GM19351 (cell line): ENCODE measurements around the gene SMURF2.

ENCODE experiments used
- ATAC-seq: cut with Tn5 transposase; IDR thresholded peaks from one replicate; pipeline ENCODE4 v1.9.1; 2021; ENCODE audit warnings: mild to moderate bottlenecking, moderate library complexity; ENCODE audit not compliant: unreplicated experiment

SMURF2 gene

DNA sequence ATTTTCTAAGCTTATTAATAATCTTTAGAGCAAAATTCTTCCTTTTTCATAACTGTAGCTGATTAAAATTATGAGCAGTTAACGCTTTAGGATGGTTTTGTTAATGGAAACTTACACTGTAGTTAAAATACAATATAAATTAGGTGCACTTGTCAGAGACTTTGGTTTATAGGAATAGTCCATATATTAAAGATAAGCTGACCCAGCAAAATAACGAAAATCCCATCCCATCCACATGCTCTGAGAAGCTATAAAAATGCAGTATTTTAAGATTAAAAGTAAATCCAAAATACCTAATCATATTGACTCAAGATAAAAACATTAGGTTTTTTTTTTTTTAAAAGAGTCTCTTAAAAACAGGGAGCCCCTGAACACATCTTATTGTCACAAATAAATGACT is 117.4 kb downstream of the SMURF2 start:
- no peak for ATAC-seq

DNA sequence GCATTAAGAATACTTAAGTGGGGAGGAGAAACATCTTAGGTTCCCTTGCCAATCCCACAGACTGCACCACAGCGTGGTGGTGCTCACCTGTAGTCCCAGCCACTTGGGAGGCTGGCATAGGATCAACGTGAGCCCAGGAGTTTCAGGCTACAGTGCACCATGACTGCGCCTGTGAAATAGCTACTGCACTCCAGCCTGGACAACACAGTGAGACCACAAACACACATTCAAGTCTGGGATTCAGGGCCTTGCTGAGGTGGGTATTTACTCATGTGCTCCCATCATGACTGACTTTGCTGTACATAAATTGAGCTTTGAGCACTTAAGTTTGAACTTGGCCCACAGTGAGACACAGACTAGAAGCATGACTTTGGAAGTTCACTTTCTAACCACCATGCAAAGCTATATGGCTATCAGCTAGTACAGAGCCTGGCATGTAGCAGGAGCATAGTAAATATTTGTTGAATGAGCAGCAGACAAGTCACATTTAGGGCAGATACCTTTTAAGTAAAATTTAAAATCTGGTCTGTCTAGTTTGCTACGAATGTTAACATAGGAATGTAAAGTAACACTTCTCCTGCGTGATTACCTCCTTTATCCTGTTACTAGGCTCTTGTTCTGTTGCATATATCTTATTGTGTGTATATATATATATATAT is 121.9 kb downstream of the SMURF2 start:
- ATAC-seq = no peak

DNA sequence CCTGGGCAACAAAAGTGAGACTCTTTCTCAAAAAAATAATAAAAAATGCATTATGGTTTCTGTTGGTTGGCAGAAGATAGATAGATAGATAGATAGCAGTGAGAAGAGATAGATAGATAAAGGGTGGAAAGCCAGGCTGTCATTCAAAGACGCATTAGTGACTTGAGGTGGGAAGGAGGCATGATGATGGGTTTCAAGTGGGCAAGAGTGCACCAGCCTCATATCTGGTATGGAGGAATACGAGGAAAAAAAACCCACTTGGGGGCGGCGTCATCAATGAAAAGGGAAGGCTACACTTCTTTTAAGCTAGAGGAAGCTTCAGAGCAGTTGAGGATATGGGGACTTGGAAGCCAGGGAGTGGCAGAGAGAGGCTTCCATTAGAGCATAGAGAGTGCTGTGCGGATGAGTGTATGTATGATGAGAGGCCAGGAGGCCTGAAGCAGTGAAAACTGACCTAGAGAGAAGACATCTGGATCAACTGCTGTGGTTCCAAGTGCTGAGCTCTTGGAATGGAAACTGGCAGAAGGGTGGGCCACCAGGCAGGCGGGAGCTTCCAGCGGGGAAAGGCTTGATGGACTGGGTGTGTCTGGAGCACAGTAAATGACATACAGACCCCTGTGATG is 123.5 kb downstream of the SMURF2 start:
- no peak for ATAC-seq

DNA sequence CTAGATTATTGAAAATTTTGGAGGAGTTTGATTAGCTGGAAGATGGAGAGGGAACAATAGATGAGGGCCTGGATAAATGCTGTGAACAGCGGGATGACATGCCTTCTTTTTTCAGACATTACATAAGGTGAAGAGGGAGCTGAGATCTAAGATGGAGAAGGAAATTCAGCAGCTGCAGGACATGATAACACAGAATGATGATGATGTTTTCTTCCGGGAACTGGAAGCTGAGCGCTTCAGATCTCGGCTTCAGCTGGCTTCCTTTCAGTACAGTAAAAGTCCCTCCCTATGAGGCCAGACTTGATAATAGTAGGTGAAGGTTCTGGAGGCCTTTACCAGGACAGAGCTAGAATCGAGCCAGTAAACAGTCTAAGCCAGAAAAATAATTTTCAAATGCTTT is 124.6 kb downstream of the SMURF2 start:
- no peak for ATAC-seq

DNA sequence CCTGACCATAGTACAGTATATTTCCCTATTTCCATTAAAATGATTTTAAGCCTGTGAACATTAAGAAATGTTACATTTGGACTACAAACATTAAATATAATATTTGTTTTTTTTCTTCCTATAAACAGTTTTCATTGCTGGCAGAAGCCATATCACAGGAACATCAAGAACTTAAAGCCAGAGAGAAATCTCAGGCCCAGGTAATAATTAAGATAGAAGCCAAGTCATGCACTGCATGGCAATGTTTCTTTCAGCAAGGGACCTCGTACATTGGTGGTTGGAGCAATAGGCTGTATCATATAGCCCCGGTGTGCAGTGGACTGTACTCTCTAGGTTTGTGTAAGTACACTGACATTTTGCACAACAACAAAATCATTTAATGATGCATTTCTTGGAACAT is 125.2 kb downstream of the SMURF2 start:
- no peak for ATAC-seq

DNA sequence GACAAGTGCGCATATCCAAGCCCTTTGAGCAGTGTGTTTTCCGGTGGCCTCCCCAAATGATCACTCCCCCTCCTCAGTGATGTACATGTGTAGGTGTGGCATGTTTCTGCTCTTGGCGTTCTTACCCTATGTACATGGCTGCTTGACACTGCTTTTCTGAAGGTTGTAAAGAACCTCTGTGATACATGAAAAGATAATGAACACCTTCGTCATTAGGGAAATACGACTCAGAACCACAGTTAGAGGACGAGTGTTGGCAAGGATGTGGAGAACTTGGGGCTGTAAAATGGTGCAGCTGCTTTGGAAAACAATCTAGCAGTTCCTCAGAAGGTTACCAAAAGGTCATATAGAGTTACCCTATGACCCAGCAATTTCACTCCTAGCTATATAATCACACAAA is 126.8 kb downstream of the SMURF2 start:
- no peak for ATAC-seq

DNA sequence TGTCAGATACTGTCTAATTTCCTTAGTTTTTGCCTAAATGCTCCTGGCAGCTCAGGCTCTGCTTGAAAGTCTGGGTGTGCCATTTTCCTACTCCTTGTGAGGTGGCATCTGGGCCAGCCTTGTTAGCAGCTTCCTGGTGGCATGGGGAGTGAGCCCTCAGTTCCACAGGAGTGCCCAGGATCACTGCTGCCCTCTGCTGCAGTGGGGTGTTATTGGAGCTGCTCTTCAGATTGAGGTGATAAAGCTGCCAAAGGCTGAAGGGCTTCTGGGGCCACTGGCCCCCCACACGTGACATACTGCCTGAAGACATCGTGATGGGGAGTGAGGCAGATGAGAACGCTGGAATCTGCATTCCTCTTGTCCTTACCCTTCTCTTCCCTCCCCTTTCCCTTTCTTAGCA is 127.9 kb downstream of the SMURF2 start:
- ATAC-seq = no peak

DNA sequence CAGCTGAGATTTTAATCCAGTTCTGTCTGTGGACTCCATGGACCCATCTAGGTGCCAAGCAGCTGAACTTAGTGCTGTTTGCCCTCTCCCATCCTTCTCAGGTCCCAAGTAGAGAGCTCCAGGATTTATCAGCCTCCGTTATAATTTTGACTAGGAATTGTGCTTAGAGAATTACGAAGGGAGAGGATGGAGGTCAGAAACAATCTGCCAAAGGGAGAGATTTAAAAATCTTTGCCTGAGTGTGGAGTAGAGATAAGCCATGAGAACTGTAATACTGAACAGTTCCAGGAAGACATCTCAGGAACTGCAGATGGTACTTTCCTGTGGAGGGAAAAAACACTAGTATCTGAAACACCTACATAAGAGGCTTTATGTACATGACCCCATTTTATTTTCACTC is 128.3 kb downstream of the SMURF2 start:
- ATAC-seq = no peak

DNA sequence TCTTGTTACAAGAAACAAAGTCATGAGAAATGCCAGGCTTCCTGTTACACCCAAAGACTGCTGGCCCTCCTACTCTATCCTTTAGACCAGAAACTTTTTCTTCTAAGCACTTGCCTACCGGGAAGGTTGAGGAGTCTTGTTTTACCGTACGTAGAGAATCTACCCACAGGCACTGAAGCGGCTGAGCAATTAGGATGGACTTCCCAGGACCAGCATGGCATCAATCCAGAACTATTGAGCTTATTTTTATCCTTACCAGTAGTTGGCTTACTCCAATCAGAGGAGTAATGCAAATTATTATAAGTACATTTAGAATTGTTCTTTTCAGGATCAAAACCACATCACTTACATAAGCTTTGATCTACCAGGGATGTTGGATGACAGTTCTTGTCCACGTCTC is 129.7 kb downstream of the SMURF2 start:
- ATAC-seq = no peak

DNA sequence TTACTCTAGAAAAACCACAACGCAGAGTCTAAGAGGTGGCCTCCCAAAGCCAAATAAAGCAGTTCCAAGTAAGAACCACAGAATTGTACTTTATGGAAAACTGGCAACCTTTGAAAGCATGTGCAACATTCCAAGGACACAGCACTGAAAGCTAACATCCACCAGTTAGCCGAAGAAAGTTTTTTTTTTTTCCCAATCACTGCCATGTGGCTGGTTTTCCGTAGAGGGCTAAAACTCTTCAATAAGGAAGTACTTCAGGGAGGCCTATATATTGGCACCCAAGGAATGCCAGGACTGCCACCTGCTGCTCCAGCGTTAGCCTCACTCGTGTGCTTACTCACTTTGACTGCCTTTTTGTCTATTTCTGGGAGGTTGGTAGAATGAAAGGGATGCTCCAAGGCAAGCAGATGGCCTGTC is 130.1 kb downstream of the SMURF2 start:
- ATAC-seq = no peak

DNA sequence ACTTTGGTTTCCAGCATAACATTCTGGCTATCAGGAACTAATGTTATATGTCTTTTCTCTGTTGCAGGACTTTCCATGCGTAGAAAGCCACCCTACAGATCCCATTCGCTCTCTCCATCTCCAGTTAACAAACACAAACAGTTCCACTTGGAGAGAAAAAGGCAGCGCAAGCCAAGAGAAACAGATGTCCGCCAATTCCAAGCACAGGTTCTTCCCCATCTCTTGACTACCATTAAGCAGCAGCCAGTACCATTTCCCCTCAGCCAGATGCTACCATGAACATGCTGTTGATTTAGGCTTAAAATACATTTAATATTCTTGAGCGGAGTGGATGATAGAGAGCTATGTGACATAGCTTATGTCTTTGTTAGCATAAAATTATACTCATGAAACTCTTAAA is 132.9 kb downstream of the SMURF2 start:
- no peak for ATAC-seq

DNA sequence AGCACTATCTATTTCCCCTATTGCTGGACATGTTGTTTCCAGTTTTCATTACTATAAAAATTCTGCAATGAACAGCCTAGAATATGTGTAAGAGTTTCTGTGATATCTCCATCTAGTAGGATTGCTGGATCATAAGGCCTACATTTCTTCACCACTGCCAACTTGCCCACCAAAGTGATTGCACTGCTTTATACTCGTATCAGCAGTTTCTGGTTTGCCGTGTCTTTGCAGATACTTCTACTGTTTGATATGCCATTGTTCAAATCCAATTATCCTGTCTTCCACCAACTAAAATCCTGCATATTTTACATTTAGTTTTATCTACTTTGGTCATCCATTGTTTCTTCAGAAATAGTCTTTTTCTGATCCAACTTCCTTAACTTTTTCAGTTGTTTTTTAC is 134.2 kb downstream of the SMURF2 start:
- ATAC-seq = no peak

DNA sequence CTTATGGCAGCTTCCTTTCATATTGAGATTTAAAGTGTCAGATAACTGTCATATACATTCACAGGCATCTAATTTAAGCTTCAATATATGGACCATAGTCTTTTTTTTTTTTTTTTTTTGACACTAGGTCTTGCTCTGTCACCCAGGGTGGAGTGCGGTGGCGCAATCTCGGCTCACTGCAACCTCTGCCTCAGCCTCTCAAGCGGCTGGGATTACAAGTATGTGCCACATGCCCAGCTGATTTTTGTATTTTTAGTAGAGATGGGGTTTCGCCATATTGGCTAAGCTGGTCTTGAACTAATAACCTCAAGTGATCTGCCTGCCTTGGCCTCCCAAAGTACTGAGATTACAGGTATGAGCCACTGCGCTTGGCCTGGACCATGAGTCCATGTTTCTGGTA is 141.7 kb downstream of the SMURF2 start:
- ATAC-seq = no peak

DNA sequence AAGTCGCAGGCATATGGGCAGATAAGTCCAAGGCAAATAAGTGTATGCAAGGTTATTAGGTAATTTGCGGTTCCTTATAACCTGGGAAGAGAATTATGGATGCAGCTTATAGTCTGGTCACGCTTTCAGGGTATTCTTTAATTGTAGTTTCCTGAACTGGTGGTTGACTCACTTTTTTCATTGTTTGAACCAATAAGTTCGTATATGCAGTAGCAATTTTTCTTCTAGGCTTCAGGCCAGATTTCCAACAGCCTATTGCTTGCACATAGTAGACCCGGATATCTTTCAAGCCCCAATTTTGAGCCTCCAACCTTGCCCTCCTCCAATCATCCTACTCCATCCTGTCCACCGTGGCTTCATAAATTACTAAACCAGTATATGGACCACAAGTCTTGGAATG is 142.5 kb downstream of the SMURF2 start:
- ATAC-seq = no peak

DNA sequence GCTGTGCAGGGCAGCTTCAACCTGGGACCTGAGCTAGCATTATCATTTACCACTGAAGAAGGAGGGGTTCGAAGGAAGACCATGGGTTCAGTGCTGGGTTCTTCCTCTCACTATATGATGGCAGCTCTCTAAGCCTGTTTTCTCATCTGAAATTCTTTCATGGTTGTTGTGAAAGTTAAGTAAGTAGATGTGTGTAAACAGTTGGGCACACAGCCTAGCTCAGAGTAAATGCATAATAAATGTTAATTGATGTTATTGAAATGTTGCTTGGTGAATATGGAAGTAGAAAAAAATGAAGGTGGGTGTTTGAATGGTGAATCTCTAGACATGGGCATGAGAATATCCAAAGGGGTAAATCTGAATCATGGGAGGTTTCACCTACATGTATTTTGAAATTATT is 146.3 kb downstream of the SMURF2 start:
- ATAC-seq = no peak

DNA sequence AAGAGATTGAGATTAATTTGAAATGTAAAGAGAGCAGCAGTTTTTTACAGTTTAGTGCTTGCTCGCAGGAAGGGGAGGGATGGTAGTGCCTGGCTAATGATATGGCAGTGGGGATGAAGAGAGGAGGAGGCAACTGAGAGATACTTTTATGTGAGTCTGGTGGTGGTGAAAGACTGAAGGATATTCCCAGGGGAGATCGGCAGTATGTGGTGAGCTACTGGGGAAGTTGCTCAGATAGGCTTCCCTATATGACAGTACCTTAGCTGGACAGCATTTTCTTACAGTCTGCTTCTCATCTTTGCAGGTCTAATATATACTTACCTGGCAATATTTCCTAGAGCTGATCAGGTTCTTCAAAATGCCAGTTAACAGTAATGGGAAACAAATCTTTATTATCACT is 146.7 kb downstream of the SMURF2 start:
- no peak for ATAC-seq

DNA sequence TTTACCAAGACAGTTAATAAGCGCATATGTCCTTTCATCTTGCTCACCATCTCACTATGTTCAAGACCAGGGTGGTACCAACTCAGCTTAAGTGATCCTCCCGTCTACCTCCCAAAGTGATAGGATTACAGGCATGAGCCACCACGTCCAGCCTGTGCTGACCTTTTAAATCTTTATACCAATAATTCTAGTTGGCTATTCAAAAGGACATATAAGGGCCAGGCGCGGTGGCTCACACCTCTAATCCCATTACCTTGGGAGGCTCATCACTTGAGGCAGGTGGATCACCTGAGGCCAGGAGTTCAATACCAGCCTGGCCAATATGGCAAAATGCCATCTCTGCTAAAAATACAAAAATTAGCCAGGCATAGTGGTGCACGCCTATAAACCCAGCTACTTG is 152.9 kb downstream of the SMURF2 start:
- no peak for ATAC-seq

DNA sequence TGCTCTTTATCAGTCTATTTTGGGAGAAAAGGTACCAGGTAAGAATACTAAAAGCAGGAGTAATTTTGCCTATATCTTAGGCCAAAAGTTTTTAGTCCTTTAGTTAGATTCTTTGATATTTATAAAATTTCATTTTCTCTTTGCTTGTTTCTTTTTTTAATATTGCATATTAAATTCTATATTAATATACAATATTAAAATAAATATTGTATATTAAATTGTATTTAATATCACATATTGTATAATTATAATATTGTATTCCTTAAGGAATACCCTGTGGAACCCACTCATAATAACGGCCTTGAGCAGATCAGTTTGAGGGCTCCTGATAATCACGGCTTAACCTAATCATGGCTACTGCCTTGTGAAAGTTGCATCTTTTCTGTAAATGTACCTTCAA is 153.4 kb downstream of the SMURF2 start:
- ATAC-seq = no peak

DNA sequence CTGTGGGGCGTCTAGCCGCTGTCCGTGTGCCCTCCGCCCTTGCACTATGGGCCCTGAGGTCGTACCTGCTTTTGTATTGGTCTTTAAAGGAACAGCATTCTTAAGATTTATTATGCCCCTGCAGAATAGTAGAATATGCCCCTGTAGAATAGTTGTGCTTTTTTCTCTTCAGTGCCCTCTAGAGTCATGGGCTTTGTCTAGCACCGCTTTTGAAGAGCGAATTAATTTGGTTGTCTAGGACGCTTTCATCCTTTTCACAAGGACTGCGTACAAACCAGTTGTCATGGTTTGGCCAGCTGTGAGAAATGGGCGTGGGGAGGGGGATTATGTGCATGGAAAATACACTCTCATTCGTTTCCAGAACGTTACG is 154.7 kb downstream of the SMURF2 start:
- peak; percentile 23 for ATAC-seq

DNA sequence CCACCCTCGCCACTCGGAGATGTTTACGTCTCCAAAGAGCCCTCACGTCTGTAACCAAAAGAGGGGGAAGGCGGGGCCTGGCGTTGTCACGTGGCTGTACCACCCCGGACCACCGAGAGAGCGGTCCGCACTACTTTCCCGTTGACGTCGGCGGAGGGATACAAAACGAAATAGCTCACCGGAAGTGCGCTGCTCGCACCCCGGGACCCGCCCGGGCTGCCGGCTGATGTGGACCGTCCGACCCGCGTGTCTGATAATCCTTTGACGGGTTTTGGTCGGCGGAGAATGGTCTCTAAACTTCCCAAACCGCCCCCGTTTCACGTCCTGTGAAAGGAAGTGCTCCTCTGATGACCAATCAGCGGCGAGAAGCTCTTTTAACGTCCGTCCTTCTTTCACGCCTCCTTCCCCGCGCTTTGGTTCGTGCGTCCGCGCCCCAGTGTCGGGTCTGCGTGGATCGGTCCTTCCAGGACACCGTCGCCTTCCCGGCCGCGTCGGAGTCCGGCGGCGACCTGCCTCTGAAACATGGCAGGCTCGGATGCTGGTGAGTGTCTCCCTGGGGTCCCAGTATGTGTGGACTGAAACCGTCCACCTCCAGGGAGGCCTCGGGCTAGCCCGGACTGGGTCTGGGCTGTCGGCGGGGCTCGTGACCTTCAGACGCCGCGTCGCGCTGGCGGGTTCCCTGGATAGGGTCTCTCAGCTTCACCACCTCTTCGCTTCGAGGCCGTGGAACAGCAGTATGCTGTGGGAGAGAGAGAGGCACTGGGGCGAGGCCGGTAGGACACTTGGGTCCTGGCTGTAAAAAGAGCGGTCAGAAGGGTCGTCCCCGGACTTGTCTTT is 155.3 kb downstream of the SMURF2 start, which contains the start of gene CEP95:
CEP95 (plus strand) TSS at position 402 of the 837 bp plus-strand sequence; CDS start at position 523, 121 bp downstream.
- peak; percentile 54 for ATAC-seq

DNA sequence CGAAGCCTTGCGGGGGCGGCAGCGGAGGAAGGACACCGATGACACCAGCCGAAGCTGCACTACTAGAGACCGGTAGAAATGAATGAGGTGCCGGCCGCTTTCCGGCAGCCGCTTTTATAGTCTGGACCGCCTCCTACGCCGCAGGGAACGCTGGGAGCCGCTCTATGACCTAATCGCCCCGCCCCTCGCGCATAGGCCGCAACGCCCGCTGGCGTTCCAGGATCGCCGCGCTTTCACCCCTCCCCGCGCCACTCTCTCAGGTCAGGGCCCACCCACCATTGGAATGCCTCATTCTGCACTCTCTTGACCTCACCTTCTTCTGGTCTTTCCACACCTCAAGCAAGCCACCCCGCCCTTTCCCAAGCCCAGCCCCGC is 155.9 kb downstream of the SMURF2 start, which contains the start of gene DDX5:
DDX5 (minus strand) TSS at position 89 of the 375 bp plus-strand sequence. CDS start 170 bp downstream, outside the sequence.
- ATAC-seq = peak; percentile 59
